EL (cell line): ENCODE measurements around the gene PRDX5.

Source experiments
- DNase-seq: peaks from one replicate; pipeline ENCODE4 v3.0.0-alpha.2; 2016

PRDX5 gene

DNA sequence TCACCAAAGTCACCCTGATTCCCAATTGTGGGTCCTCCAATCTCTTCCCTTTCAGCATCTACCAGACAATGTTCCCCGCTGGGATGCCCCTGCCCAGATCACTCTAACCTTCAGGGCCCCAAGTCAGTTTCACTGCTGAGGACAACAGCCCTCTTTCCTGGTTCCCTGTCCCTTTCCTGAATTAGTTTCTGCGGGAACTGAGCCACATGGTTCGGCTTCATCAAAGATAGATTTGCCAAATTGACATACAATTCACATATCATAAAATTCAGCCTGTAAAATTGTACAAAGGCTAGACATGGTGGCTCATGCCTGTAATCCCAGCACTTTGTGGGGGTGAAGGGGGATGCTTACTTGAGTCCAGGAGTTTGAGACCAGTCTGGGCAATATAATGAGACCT lies 10.1 kb downstream of the PRDX5 start:
- DNase-seq, result no peak

GRCh38 chr11:64330888-64331287 lies 13.0 kb downstream of the PRDX5 start:
- DNase-seq, result no peak

DNA sequence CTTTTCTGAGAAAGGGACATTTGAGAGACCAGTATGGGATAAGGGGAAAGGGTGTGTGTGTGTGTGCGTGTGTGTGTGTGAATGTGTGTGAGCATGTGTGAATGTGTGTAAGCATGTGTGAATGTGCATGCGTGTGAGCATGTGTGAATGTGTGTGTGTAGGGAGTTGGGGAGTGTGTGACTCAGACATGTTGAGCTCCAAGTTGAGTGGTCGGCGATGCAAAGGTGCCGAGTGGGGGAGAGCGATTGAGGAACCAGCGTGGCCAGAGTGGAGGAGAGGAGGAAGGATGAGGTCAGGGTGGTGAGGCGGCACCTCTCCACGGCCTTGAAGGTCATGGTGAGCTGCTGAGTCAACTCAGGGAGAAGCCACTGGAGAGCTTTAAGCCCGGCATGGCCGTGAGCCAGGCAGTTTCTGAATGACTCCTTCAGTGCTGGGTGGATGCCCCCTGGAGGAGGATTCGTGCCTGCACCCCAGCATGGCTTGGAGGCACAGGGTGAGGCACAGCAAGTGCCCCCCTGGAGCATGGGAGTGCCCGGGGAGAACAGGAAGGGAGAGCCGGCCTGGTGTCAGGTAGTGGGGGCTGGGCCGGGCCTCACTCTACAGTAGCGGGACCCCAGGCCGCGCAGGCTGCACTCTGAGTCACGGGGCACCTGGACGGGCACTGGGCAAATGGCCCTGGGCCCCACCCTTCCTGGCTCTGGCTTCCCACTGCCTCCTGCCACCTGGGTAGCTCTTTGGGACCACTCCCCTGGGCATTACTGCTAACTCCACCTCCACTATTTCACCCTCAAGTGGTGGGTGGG lies 13.8 kb downstream of the PRDX5 start:
- DNase-seq, result peak; percentile 93

DNA sequence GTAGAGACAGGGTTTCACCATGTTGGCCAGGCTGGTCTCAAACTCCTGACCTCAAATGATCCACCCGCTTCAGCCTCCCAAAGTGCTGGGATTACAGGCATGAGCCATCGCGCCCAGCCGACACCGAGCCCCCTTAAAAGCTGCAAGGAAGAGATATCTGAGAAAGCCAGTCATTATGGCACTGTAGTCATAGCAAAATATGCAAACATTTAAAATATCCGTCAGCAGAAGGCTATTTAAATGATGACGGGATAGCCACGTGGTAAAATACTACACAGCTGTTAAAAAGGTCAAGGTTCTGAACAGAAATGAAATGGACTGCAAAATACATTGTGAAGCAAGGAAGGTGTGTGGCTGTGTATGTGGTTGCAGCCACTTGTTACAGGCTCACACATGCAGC lies 15.6 kb downstream of the PRDX5 start:
- DNase-seq, result no peak

DNA sequence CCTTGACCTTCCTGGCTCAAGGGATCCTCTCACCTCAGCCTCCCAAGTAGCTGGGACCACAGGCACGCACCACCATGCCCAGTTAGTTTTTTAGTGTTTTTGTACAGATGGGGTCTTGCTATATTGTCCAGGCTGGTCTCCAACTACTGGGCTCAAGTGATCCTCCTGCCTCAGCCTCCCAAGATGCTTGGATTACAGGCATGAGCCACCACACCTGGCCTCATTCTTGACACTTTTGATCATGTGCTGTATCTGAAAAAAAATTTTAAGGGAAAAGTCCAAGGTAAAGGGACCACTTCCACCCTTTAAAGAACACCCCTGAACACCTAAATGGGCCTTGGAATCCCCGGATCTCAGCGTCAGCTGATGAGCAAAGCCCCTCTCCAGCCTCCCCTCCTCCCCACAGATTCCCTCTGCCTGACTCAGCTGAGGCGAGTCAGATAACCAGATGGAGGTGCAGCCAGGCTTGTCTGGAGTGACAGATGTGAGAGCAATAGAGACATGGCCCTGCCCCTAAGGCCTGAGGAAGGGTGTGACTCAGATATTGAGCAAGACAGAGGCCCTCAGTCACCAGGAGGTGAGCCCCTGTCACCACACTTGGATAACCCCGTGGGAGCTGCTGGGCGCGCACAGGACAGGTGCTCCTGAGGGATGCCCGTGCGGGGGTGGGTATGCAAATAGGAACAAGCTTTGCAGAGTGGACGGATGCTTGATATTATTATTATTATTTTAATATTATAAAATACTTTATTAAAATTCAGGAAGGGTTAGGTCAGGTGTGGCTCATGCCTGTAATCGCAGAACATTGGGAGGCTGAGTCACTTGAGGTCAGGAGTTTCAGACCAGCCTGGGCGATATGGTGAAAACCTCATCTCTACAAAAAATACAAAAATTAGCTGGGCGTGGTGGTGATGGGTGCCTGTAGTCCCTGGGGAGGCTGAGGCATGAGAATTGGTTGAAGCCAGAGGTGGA lies 17.1 kb downstream of the PRDX5 start:
- DNase-seq, result peak; percentile 98

GRCh38 chr11:64337538-64338249 lies 19.8 kb downstream of the PRDX5 start:
- no peak for DNase-seq

DNA sequence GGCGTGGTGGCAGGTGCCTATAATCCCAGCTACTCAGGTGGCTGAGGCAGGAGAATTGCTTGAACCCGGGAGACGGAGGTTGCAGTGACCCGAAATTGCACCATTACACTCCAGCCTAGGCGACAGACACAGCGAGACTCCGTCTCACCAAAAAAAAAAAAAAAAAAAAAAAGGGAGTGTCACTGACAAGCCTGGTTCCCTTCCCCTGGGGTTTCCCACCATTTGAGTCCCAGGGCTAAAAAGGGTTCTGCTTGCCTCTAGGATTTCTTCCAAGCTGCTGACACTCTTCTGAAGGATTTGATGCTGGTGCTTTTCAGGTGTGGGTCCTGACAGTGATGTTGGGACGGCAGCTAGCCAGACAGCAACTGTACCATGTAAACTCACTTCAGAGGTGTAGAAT lies 20.8 kb downstream of the PRDX5 start:
- DNase-seq, result no peak

GRCh38 chr11:64339286-64339685 lies 21.4 kb downstream of the PRDX5 start:
- DNase-seq, result no peak

DNA sequence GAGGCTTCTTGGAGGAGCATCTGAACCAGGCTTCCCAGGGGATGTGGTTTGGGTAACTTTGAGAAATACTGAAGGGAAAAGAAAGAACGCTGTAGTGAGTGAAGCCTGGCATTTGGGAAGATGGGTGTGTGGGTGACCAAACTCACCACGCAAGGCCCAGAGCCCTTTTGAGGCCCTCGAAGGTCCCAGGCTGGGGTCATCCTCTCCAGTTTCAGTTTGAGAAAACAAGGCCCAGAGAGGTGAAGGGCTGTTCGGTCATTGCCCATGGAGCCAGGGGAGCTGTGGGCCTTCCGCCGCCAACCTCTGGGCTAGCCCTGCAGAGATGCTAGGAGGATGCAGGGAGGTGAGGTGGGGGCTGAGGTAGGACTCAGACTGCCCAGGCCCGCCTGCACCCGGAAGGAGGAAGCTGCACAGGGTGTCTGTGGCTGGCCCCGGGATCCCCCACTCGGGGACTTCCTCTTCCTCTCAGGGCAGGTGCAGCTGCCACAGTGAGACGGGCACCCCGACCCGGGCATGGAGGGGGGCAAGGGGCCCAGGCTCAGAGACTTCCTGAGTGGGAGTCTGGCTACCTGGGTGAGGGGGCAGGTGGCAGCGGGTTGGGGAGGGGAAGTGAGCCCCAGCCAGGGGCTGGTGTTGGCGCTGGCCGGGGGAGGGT lies 22.0 kb downstream of the PRDX5 start, which contains the start of gene CCDC88B:
Gene CCDC88B, plus strand, starts transcription at position 451 of the 655 bp plus-strand sequence. Its CDS starts 63 bp downstream, at position 514.
- DNase-seq, result no peak

GRCh38 chr11:64340671-64341335 lies 22.9 kb downstream of the PRDX5 start:
- DNase-seq, result no peak

- DNase-seq, result no peak
These were observed 23.5 kb downstream of the PRDX5 start for GRCh38 chr11:64341429-64341828.

GRCh38 chr11:64341851-64342791 lies 24.2 kb downstream of the PRDX5 start:
- peak; percentile 90 for DNase-seq

DNA sequence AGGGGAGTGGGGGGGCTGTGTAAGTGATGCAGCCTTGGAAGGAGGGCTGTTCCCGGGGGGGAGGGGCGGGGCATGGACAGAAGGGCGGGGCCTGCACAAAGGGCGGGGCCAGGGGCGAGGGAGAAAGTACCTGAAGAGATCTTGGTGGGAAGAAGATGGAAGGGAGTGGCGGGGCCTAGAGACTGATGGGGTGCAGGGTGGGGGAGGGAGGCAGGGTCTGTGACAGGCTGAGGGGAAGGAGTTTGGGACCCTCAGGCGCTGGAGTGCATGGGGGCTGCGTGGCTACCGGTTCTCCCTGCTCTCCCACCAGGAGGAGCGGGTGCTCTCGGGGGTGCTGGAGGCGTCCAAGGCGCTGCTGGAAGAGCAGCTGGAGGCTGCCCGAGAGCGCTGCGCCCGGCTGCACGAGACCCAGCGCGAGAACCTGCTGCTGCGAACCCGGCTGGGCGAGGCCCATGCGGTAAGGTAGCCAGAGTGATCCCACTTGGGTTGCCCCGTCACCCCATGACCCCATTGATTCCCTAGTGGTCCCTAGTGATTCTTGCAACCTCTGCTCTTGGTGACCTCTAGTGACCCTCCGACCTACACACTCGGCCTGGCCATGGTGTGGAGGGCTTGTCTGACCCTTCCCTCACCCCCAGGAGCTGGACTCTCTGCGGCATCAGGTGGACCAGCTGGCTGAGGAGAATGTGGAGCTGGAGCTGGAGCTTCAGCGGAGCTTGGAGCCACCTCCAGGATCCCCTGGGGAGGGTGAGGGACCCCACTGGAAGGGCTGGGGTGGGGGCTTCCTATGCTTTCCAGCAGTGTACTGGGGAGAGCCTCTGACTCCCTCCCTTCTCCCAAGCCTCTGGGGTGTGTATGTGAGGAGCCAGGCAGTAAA lies 25.2 kb downstream of the PRDX5 start:
- no peak for DNase-seq

DNA sequence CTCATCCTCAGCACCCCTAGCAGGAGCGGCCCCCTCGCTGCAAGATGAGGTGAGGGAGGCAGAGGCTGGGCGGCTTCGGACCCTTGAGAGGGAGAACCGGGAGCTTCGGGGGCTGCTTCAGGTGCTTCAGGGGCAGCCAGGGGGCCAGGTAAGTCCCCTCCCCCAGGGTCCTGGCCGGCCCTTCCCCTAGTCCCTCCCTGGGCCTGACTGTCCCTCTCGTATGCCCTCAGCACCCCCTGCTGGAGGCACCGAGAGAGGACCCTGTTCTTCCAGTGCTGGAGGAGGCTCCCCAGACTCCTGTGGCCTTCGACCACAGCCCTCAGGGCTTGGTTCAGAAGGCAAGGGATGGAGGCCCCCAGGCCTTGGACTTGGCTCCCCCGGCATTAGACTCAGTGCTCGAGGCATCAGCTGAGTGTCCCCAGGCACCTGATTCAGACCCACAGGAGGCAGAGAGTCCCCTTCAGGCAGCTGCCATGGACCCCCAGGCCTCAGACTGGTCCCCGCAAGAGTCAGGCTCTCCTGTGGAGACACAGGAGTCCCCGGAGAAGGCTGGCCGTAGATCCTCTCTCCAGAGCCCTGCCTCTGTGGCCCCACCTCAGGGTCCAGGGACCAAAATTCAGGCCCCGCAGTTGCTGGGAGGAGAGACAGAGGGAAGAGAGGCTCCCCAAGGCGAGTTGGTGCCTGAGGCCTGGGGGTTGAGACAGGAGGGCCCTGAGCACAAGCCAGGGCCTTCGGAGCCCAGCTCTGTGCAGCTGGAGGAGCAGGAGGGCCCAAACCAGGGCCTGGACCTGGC lies 26.0 kb downstream of the PRDX5 start:
- DNase-seq, result no peak

DNA sequence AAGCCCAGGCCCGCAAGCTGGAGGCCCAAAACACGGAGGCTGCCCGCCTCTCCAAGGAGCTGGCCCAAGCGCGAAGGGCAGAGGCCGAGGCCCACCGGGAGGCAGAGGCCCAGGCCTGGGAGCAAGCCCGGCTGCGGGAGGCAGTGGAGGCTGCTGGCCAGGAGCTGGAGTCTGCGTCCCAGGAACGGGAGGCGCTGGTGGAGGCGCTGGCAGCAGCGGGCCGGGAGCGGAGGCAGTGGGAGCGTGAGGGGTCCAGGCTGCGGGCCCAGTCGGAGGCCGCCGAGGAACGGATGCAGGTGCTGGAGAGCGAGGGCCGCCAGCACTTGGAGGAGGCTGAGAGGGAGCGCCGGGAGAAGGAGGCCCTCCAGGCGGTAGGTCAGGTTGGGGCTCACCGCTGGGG lies 26.9 kb downstream of the PRDX5 start:
- no peak for DNase-seq

DNA sequence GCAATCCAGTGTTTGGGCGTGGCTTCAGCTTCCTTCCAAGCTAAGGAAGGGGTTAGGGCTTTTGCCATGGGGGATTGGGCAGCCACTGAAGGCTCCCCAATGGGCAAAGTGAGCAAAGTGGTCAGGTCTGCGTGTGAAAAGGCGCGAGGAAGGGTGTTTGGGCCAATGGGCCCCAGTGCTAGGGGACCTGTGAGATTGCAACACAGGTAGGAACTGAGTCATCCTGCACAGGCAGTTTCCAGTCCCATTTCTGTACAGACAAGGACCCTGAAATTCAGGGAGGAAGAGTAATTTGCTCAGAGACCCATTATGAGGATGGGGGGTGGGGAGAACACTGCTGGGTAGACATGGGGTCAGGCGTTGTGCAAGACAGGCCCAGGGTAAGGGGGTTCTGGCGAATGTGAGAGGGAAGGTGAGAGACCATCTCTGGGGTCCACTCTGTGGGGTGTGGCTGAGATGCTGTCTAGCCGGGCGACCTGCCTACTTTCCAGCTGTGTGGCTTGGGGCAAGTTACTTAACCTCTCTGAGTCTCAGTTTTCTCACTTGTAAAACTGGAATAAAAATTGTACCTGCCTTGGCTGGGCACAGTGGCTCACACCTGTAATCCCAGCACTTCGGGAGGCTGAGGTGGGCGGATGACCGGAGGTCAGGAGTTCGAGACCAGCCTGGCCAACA lies 29.4 kb downstream of the PRDX5 start:
- no peak for DNase-seq

GRCh38 chr11:64348383-64349024 lies 30.6 kb downstream of the PRDX5 start:
- DNase-seq, result no peak

DNA sequence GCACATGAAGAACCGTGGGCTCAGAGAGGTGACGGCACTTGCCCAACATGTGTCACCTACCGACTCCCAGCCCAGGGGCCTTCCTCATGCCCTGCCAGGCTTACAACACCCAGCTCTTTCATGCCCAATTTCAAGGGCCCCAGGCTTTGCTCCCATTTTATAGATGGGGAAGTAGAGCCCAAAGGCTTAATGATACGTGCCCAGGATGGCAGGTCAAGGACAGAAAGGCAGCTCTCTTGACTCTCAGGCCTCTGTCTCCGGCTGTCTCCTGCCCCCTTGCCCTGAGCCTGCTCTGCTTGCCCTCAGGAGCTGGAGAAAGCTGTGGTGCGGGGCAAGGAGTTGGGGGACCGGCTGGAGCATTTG lies 31.1 kb downstream of the PRDX5 start:
- no peak for DNase-seq
